DMS 273 (cell line): Measurements from ENCODE around the gene ARHGEF6.
"Not testable (repeated sequence)": the region's sequence is repeated elsewhere in the genome, so short reads cannot be mapped to it uniquely, and the experiment has no call there.

Experiments used
- DNase-seq: peaks from one replicate; lab custom pipeline; 2025; ENCODE audit not compliant: unreplicated experiment; lab: John Stamatoyannopoulos, UW

Gene ARHGEF6

DNA sequence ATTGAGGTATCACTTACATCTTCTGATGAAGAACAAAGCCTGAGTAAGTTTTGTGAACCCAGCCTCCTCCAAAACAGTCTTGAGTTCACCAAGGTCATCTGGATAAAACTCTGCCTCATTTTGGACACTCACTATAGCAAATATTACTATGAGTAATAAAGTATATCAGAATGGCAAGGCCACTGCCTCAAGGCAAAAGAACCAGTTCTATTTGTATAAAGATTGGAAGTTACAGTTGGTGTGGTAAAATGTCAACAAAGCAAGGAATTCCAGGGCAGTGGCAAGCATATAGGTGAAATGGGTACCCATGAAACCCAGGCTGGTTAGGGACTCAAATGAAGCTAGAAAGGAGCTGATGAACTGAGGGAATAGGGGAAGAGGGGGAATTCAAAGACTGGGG is 2.4 kb upstream of the ARHGEF6 start:
- no peak for DNase-seq

GRCh38 chrX:136781180-136781797 is 557 bp upstream of the ARHGEF6 start:
- peak; percentile 69 for DNase-seq

- peak; percentile 44 for DNase-seq
Measured at GRCh38 chrX:136780241-136780640, 491 bp downstream of the ARHGEF6 start.

GRCh38 chrX:136779346-136779781 is 1.4 kb downstream of the ARHGEF6 start:
- peak; percentile 32 for DNase-seq

GRCh38 chrX:136778916-136779315 is 1.8 kb downstream of the ARHGEF6 start:
- DNase-seq, result no peak

DNA sequence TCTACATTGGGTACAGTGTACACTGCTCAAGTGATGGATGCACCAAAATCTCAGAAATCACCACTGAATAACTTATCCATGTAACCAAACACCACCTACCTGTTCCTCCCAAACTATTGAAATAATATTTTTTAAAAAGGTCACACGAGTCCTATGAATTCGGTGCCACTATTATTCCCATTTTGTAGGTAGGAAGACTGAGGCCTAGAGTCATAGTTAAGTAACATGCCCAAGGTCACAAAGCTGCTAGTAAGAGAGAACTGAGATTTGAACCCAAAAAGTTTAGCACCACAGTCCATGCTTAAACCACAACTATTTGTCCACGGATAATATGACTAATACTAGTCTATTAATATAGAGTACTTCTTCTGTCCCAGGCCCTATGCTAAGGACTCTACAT is 2.7 kb downstream of the ARHGEF6 start:
- no peak for DNase-seq

DNA sequence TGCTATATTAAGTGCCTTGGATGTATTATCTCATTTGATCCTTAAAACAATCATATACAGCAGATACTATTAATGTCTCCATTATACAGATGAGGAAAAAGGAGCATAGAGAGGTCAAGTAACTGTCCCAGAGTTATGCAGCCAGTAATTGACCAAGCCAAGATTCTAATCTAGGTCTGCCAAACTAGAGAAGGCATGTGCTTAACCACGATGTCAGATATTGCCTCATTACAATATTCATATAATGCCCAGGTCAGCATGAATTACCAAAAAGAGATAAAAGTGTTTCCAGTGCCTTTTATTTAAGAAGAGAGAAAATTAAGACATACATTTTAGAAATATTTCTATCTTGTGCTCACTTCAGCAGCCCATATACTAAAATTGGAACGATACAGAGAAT is 7.1 kb downstream of the ARHGEF6 start:
- no peak for DNase-seq

DNA sequence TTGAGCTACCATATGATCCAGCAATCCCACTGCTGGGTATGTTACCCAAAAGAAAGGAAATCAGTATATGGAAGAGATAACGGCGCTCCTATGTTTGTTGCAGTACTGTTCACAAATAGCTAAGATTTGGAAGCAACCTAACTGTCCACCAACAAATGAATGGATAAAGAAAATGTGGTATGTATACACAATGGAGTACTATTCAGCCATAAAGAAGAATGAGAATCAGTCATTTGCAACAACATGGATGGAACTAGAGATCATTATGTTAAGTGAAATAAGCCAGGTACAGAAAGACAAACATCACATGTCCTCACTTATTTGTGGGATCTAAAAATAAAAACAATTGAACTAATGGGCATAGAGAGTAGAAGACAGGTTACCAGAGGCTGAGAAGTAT is 8.9 kb downstream of the ARHGEF6 start:
- DNase-seq, result not testable (repeated sequence)

- DNase-seq, result peak; percentile 95
Measured at GRCh38 chrX:136768469-136769084, 12.2 kb downstream of the ARHGEF6 start.

DNA sequence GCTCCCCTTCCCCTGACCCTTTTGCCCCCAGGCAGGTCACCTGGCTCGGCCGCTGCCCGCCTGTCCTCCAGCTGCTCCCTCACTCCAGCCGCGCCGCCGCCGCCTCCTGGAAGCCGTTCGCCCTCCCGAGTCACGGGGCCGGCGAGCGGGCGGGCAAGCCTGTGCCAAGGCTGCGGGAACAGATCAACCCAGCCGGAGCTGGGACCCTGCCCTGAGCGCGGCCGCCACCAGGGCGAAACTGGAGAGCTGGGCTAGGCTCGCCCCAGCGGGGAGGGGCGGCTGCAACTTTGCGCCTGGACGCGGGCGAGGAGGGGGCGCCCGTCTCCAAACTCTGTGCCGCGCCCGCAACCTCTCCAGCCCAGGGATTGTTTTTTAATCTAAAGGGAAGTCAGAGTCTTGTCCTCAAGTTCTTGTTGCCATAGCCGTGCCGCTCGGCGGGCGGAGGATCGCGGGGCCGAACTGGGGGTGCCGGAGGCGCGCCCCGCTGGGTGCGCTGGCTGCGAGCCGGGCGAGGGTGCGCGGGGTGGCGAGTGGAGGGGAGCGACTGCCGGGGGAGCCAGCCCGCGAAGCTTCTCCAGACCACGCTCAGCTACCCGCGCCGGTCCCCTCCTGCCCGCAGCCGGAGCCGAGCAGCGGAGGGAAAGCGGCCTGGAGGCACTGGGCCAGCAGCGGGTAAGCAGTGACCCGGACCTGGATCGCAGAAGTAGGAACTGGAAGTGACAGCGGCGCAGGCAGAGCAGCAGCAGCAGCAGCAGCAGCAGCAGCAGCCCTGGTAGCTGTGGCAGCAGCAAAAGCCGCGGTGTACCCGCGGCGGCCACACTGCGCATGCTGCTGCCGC is 13.4 kb downstream of the ARHGEF6 start:
- DNase-seq, result peak; percentile 79

DNA sequence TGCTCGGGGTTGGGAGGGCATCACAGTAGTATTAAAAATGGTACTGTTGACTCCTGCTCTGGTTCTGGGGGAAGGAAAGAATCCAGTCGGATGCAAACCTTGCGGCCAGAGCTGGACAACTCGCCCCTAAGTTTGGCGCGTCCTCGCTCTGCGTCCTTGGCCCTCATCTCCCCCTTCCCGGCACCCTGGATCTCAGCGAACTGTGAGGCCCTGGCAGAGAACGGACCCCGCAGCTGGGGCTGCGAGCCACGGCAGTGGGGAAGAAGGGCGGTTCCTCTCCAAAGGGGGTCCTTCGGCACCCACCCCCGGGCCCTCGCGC is 14.0 kb downstream of the ARHGEF6 start:
- peak; percentile 62 for DNase-seq

DNA sequence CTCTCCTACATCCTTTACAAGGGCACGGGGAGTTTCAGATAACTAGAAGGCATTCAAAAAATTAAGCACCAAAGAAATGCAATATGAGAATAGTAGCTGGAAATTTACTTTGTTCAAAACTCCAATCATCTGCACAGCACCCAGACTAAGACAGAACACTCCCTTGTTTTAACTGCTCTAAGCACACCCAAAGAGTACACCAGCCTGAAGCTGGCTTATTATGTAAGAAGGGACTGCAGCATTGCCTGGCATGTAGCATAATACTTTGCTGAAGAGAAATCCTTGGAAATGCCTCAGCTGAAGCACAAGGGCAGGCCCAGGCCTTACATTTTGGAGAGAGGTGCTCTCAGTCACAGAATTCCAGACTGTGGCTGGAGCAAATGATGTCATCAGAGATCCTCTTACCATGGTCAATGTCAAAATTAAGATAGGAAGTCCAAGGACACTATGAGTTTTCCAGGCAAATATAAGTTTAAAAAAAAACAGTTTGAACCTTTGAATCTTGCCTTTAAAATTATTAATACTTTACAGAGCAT is 14.8 kb downstream of the ARHGEF6 start:
- DNase-seq, result peak; percentile 49

DNA sequence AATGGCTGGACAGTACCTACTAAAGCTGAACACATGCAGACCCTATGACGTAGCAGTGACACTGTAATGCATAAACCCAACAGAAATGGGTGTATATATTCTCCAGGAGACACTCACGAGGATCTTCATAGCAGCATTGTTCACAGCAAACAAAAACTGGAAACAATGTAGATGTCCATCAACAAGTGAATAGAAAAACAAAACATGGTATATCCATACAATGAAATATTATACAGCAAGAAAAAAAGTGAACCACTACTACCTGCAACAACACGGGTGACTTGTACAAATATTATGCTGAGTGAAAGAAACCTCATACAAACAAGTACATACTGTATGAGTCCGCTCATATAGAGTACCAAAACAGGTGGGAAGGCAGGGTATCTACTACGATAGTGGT is 16.5 kb downstream of the ARHGEF6 start:
- DNase-seq, result no peak

GRCh38 chrX:136762820-136763452 is 17.8 kb downstream of the ARHGEF6 start:
- no peak for DNase-seq

DNA sequence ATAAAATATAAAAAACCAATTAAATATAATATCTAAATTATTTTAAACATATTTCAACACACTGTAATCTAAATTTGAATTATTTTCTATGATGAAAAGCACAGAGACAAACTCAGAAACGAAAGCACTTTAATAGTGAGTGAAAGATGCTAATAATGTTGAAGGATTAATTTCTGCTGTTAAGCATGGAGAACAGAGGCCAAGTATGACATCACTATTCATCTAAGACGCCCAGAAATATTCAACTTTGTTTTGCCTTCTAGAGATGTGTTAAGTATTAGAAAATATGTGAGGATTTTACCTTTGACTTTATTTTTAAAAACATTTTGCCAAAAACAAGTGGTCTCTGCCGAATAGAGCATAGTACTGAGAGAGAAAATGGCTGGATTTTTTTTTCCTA is 19.3 kb downstream of the ARHGEF6 start:
- DNase-seq, result peak; percentile 19

- peak; percentile 25 for DNase-seq
Measured at GRCh38 chrX:136759968-136760367, 20.8 kb downstream of the ARHGEF6 start.

GRCh38 chrX:136755411-136755810 is 25.3 kb downstream of the ARHGEF6 start:
- no peak for DNase-seq

DNA sequence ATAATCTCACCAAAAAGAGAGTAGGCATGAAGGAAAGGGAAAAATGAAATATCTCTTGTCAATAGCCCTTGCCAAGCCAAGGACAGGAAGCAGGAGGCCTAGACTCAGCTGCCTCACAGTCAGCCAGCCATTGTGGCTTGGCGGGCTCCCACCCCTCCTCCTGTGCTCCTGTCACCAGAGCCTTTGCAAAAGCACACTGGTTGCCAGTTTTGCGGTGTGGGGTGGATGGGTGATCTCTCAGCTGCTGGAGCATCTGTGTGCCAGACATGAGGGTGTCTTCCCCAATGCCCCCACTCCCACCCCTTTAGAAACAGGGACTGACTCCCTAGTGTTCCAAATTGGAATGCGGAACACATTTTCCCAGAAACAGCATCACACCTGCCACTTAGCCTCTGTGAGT is 26.1 kb downstream of the ARHGEF6 start:
- DNase-seq, result peak; percentile 40

DNA sequence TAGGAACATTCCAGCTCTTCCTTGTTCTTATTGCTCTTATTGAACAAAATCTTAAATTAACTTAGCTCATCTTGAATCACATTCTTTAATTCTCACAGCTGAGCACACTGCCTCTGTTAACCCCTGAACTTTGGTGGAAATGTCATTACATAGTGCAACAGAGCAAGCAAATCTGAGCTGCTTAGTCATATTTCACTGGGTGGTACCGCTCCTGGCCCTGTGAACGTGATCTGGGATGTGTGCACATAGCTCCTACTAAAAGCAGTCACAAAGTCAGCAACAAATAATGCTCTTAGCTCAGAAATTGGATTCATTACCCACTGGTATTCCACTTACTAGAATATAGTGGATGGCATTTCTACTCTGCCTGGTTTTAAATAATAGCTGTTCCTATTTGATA is 27.9 kb downstream of the ARHGEF6 start:
- DNase-seq, result no peak

DNA sequence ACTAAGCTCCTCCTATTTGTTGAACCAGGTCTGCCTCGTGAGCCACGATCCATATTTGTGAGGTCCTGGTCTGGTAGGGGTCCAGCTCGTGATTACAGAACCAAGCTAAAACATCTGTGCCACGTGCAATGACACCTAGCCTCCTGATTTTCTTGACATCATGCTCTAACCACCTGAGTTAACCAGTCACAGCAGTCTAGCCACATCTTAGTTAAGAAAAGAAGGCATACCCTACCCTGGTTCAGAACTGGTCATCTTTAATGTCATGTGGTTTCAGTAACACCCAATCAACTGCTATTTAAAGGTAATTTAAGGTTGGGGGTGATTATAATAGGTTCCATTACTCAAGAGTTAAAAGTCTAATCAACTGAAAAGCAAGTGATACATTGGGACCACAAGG is 28.4 kb downstream of the ARHGEF6 start:
- no peak for DNase-seq

DNA sequence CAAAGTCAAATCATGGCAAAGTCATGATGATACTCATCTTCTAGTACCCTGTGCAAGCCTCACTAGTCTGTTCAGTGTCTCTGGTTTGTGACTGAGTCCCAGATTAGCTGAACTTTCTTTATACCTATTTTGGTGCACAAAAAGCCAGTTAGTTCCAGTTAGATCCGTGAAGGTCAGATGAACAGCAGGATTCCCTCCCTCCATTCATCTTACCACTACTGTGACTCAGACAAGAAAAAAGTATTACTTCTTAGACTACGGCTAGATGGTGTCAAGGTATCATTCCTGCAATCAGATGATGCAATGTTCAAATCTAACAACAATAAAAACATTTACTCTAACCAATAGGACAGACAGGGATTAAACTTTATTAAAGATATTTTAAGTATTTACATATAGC is 30.4 kb downstream of the ARHGEF6 start:
- DNase-seq, result no peak
